ENCODE data around the gene EDIL3.

DNA sequence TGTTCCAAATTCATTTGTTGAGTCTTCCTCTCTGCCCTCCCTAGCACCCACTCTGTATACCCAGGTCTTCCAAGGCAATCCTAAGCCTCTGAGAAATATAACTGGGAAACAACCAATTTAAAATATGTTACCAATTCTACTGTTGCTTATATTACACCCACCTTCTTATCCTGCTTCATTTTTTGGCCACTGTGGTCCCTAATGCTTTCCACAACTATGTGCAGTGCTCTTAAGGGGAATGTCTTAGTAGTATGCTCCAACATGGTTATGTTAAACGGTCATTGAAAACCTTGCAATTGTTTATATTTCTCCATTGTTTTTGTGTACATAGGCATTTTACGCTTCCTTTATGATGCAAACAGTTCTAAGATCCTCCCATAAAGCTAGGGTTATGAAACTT, 390.9 kb downstream of the EDIL3 start:
- no peak for TF ChIP-seq SIN3A (IDR thresholded peaks at IDR 0.05; ENCODE audit: borderline replicate concordance, insufficient read depth, low read length)
- TF ChIP-seq POLR2AphosphoS5 (IDR thresholded peaks at IDR 0.05; ENCODE audit: low read depth, low read length): no peak
- no peak for TF ChIP-seq TAF1 (IDR thresholded peaks at IDR 0.05; ENCODE audit: borderline replicate concordance, insufficient read depth, low read length)
- TF ChIP-seq REST (IDR thresholded peaks at IDR 0.05; ENCODE audit: insufficient read depth in 1 of 2, low read depth in 2 of 2, low read length in 2 of 2): no peak

Measured in PFSK-1 (cell line).